T1000 (cell line): ENCODE measurements around the gene LMO2.
"Not testable (repeated sequence)": the region's sequence is repeated elsewhere in the genome, so short reads cannot be mapped to it uniquely, and the experiment has no call there.

ENCODE experiments used
- DNase-seq: peaks from one replicate; lab custom pipeline; 2025; ENCODE audit warnings: mixed read lengths; lab: John Stamatoyannopoulos, UW

The LMO2 gene

DNA sequence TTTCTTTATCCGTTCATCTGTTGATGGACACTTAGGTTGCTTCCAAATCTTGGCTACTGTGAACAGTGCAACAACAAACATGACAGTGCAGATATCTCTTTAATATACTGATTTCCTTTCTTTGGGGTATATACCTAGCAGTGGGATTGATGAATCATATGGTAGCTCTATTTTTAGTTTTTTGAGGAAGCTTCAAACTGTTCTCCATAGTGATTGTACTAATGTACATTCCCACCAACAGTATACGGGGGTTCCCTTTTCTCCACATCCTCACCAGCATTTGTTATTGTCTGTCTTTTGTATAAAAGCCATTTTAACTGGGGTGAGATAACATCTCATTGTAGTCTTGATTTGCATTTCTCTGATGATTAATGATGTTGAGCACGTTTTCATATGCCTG lies 68.9 kb downstream of the LMO2 start:
- not testable (repeated sequence) for DNase-seq

- DNase-seq: no peak
Observed at GRCh38 chr11:33819278-33820035, 72.4 kb downstream of the LMO2 start.
